ENCODE measurements around the gene PRXL2B.
"Not testable (repeated sequence)": the region's sequence is repeated elsewhere in the genome, so short reads cannot be mapped to it uniquely, and the experiment has no call there.

DNA sequence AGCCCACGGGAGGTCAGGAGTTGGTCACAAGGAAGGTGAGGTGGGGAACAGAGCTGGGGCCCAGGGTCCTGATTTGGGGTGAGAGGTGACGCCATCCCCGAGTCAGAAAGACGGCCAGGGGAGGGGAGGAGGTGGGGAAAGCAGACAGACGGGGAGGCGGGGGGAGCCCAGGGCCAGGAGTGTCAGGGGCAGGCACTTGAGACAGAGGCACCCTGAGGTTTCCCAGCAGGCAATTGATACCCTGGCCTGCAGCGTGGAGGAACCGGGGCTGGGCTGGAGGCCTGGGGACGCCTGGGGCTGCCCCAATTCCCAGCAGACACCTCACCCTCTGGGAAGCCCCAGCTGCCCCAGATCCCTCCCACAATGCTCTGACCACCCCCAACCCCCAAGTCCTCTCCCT is 33.5 kb upstream of the PRXL2B start:
- not testable (repeated sequence) for TF ChIP-seq CTCF, POLR2A (IDR thresholded peaks at IDR 0.05)

Data from adrenal gland (tissue), 5 donors.